ENCODE measurements around the gene GNG7. TPM values are rescaled to one million over a fixed set of nuclear protein-coding genes. Genes with fewer than 3 reads are reported as not detected.

The GNG7 gene
- total RNA-seq, 1 donor from 2014 or later, result 5.1 TPM

GRCh38 chr19:2706251-2706650 lies 3.8 kb upstream of the GNG7 start:
- H3K36me3 Mint-ChIP-seq (ENCODE audit: unreplicated experiment), result no peaks in the 10 kb centered on the region

GRCh38 chr19:2703691-2704216 lies 1.3 kb upstream of the GNG7 start:
- Mint-ChIP-seq H3K27me3 (ENCODE audit: unreplicated experiment) (peaks cover 23% of the 10 kb centered on the region), H3K4me3 (ENCODE audit: unreplicated experiment) (no peak overlapping the region), H3K27ac (ENCODE audit: unreplicated experiment) (no peak overlapping the region)

More at GRCh38 chr19:2706251-2706650, 3.8 kb upstream of the GNG7 start:
- H3K27me3 Mint-ChIP-seq (ENCODE audit: unreplicated experiment), result peaks cover 13% of the 10 kb centered on the region
- H3K4me1 Mint-ChIP-seq (ENCODE audit: unreplicated experiment), result peaks cover 2% of the 10 kb centered on the region
- no peak overlapping the region for H3K4me3 Mint-ChIP-seq (ENCODE audit: unreplicated experiment)
- no peaks in the 10 kb centered on the region for H3K9me3 Mint-ChIP-seq (ENCODE audit: unreplicated experiment)
- no peak for TF ChIP-seq CTCF (IDR thresholded peaks at IDR 0.05)
- no peak overlapping the region for H3K27ac Mint-ChIP-seq (ENCODE audit: unreplicated experiment)
- DNase-seq (ENCODE audit: extremely low spot score, unreplicated experiment), result no peak

GRCh38 chr19:2703077-2703437 lies 563 bp upstream of the GNG7 start:
- no peak for DNase-seq (ENCODE audit: extremely low spot score, unreplicated experiment)
- H3K27ac Mint-ChIP-seq (ENCODE audit: unreplicated experiment), result peak overlapping the region; percentile 44
- H3K36me3 Mint-ChIP-seq (ENCODE audit: unreplicated experiment), result no peaks in the 10 kb centered on the region
- H3K27me3 Mint-ChIP-seq (ENCODE audit: unreplicated experiment), result peaks cover 26% of the 10 kb centered on the region
- H3K4me3 Mint-ChIP-seq (ENCODE audit: unreplicated experiment), result peak overlapping the region; percentile 68
- no peaks in the 10 kb centered on the region for H3K9me3 Mint-ChIP-seq (ENCODE audit: unreplicated experiment)
- TF ChIP-seq CTCF (IDR thresholded peaks at IDR 0.05), result no peak
- H3K4me1 Mint-ChIP-seq (ENCODE audit: unreplicated experiment), result peaks cover 2% of the 10 kb centered on the region

More at GRCh38 chr19:2703691-2704216, 1.3 kb upstream of the GNG7 start:
- peaks cover 2% of the 10 kb centered on the region for H3K4me1 Mint-ChIP-seq (ENCODE audit: unreplicated experiment)
- no peaks in the 10 kb centered on the region for H3K36me3 Mint-ChIP-seq (ENCODE audit: unreplicated experiment)
- no peaks in the 10 kb centered on the region for H3K9me3 Mint-ChIP-seq (ENCODE audit: unreplicated experiment)
- no peak for TF ChIP-seq CTCF (IDR thresholded peaks at IDR 0.05)
- no peak for DNase-seq (ENCODE audit: extremely low spot score, unreplicated experiment)

- Mint-ChIP-seq H3K36me3 (ENCODE audit: unreplicated experiment) (no peaks in the 10 kb centered on the region), H3K27me3 (ENCODE audit: unreplicated experiment) (peaks cover 26% of the 10 kb centered on the region), H3K4me1 (ENCODE audit: unreplicated experiment) (peaks cover 2% of the 10 kb centered on the region), H3K9me3 (ENCODE audit: unreplicated experiment) (no peaks in the 10 kb centered on the region), H3K4me3 (ENCODE audit: unreplicated experiment) (peak overlapping the region; percentile 63), H3K27ac (ENCODE audit: unreplicated experiment) (no peak overlapping the region)
- no peak for DNase-seq (ENCODE audit: extremely low spot score, unreplicated experiment)
- TF ChIP-seq CTCF (IDR thresholded peaks at IDR 0.05), result no peak
Observed at GRCh38 chr19:2701361-2702169, 929 bp downstream of the GNG7 start.

GRCh38 chr19:2700660-2701360 lies 1.7 kb downstream of the GNG7 start:
- no peak for DNase-seq (ENCODE audit: extremely low spot score, unreplicated experiment)
- peaks cover 2% of the 10 kb centered on the region for H3K4me1 Mint-ChIP-seq (ENCODE audit: unreplicated experiment)
- no peaks in the 10 kb centered on the region for H3K9me3 Mint-ChIP-seq (ENCODE audit: unreplicated experiment)
- no peak for TF ChIP-seq CTCF (IDR thresholded peaks at IDR 0.05)
- no peak overlapping the region for H3K27ac Mint-ChIP-seq (ENCODE audit: unreplicated experiment)
- H3K36me3 Mint-ChIP-seq (ENCODE audit: unreplicated experiment), result no peaks in the 10 kb centered on the region
- peak overlapping the region; percentile 20 for H3K4me3 Mint-ChIP-seq (ENCODE audit: unreplicated experiment)
- H3K27me3 Mint-ChIP-seq (ENCODE audit: unreplicated experiment), result peaks cover 24% of the 10 kb centered on the region
